Epithelial cell of prostate (primary cell): ENCODE data around the gene DMTF1.
"Not testable (repeated sequence)": the region's sequence is repeated elsewhere in the genome, so short reads cannot be mapped to it uniquely, and the experiment has no call there.

ENCODE experiments used
- DNase-seq: peaks from one replicate; pipeline ENCODE4 v3.0.0-alpha.2; 2011; ENCODE audit warnings: low read depth, low spot score
- H3K27ac ChIP-seq: fragments of 450-650 bp; 2 replicates; pipeline ENCODE4 v1.5.1; 2017; ENCODE audit warnings: mild to moderate bottlenecking

DMTF1 gene

GRCh38 chr7:87152112-87152896 is at the start of gene DMTF1:
TSS of gene DMTF1 (plus strand) at chr7:87152453. CDS start at chr7:87164942, 12,489 bp downstream.
- DNase-seq, result peak; percentile 70
- H3K27ac ChIP-seq, result peak within 1 kb of the TSS; percentile 98

GRCh38 chr7:87105401-87105800 is 46.9 kb upstream of the DMTF1 start:
- no peak for DNase-seq
- no peak overlapping the region for H3K27ac ChIP-seq

GRCh38 chr7:87106974-87107612 is 45.2 kb upstream of the DMTF1 start:
- no peak for DNase-seq
- H3K27ac ChIP-seq, result no peak overlapping the region

GRCh38 chr7:87107949-87108776 is 44.1 kb upstream of the DMTF1 start:
- no peak for DNase-seq
- no peak overlapping the region for H3K27ac ChIP-seq

- no peak overlapping the region for H3K27ac ChIP-seq
- no peak for DNase-seq
Measured at GRCh38 chr7:87110778-87111177, 41.5 kb upstream of the DMTF1 start.

- DNase-seq, result no peak
- H3K27ac ChIP-seq, result no peak overlapping the region
Measured at GRCh38 chr7:87111877-87112276, 40.4 kb upstream of the DMTF1 start.

- H3K27ac ChIP-seq, result no peak overlapping the region
- DNase-seq, result no peak
Measured at GRCh38 chr7:87113077-87113476, 39.2 kb upstream of the DMTF1 start.

GRCh38 chr7:87113904-87114303 is 38.3 kb upstream of the DMTF1 start:
- not testable (repeated sequence) for H3K27ac ChIP-seq, DNase-seq

- H3K27ac ChIP-seq, DNase-seq: not testable (repeated sequence)
Measured at GRCh38 chr7:87115772-87116171, 36.5 kb upstream of the DMTF1 start.

- no peak overlapping the region for H3K27ac ChIP-seq
- no peak for DNase-seq
Measured at GRCh38 chr7:87116315-87116714, 35.9 kb upstream of the DMTF1 start.

- no peak for DNase-seq
- H3K27ac ChIP-seq, result no peak overlapping the region
Measured at GRCh38 chr7:87119581-87119980, 32.7 kb upstream of the DMTF1 start.

GRCh38 chr7:87123105-87123504 is 29.1 kb upstream of the DMTF1 start:
- H3K27ac ChIP-seq, result no peak overlapping the region
- no peak for DNase-seq

- H3K27ac ChIP-seq, result no peak overlapping the region
- DNase-seq, result no peak
Measured at GRCh38 chr7:87127019-87127418, 25.2 kb upstream of the DMTF1 start.

- no peak overlapping the region for H3K27ac ChIP-seq
Measured at GRCh38 chr7:87128861-87129267, 23.4 kb upstream of the DMTF1 start.

GRCh38 chr7:87129332-87129731 is 22.9 kb upstream of the DMTF1 start:
- no peak for DNase-seq
- no peak overlapping the region for H3K27ac ChIP-seq

More at GRCh38 chr7:87128861-87129267, 23.4 kb upstream of the DMTF1 start:
- DNase-seq, result no peak

GRCh38 chr7:87129848-87130247 is 22.4 kb upstream of the DMTF1 start:
- no peak for DNase-seq
- H3K27ac ChIP-seq, result no peak overlapping the region

GRCh38 chr7:87131771-87132170 is 20.5 kb upstream of the DMTF1 start:
- H3K27ac ChIP-seq, result no peak overlapping the region
- no peak for DNase-seq

- no peak overlapping the region for H3K27ac ChIP-seq
- DNase-seq, result no peak
Measured at GRCh38 chr7:87137271-87137670, 15.0 kb upstream of the DMTF1 start.

GRCh38 chr7:87139514-87139913 is 12.7 kb upstream of the DMTF1 start:
- no peak for DNase-seq
- no peak overlapping the region for H3K27ac ChIP-seq

- H3K27ac ChIP-seq, result no peak overlapping the region
- DNase-seq, result no peak
Measured at GRCh38 chr7:87140271-87140748, 11.9 kb upstream of the DMTF1 start.

- DNase-seq, result no peak
Measured at GRCh38 chr7:87144173-87144657, 8.0 kb upstream of the DMTF1 start.

More at GRCh38 chr7:87144173-87144657, 8.0 kb upstream of the DMTF1 start:
- no peak overlapping the region for H3K27ac ChIP-seq
